Measurements from ENCODE around the gene FLRT1.

FLRT1 gene

DNA sequence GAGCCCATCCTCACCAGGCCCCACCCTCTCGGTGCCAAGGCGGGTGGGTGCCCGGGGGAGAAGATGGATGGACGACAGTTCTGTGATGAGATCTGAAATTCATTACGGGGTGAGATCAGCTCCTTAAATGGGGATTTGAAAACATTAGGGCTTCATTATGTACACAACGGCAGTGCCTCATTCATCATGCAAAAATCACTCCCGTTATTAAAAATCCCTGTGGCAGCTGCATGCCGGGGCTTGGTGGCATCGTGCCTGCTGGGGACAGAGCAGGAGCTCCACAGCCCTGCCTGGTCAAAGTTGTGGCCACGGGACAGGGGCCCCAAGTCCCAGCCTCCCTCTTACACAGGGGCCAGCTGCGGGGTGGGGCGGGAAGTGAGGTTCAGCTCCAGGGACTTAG is 29.3 kb upstream of the FLRT1 start:
- DNase-seq, result no peak

DNA sequence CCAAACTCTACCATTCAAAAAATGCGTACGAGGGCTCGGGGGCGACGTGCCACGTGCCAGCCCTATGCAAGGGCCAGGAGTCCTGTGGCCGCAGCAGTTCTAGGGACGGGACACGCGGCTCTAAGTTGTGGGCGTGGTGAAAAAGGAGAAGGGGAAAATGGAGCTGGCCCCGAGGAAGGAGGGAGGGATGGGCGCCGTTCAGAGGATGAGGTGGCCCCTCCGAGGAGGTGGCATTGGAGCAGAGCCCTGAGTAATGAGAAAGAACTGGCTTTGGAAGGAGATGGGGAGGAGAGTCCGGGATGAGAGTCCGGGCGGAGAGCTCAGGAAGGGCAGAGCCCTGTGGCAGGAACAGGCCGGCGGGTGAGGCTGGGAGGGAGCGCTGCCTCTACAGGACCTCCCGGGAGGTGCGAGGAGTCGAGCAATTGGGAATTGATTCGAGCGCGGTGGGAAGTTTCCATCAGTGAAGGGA is 28.5 kb upstream of the FLRT1 start:
- no peak for DNase-seq

- no peak for DNase-seq
These were observed 28.0 kb upstream of the FLRT1 start for GRCh38 chr11:64007629-64008282.

- DNase-seq, result no peak
These were observed 27.3 kb upstream of the FLRT1 start for GRCh38 chr11:64008283-64008913.

DNA sequence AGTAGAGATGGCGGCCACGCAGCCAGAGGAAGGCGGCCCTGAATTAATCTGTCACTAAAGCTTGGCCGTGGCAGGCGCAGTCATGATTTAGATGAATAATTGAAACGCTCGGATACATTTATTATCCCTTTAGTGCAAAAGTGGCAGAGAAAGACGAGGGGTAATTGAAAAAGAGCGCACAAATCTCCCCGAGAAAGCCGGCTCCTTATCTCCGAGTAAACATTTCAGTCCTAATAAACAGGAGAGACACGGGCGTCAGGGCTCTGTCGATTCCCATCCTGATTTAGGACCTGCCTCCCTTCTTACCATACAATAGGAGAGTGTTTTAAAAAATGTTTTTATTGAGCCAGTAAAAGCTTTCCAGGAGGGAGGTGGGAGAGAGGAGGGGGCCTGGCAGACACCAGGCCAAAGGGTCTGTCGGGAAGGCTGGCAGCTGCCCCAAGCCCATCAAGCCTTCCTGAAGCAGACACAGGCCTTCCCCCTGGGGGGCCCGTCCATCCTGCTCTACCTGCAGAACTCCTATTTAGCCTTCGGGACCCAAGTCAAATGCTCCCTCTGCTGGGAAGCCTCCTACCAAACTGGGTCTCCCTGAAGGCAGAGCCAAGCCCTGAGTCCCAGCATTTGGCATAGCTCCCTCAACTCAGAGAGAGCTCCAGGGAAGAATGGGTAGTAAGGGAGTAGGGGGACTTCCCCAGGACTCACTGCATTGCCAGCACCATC is 26.7 kb upstream of the FLRT1 start:
- no peak for DNase-seq

DNA sequence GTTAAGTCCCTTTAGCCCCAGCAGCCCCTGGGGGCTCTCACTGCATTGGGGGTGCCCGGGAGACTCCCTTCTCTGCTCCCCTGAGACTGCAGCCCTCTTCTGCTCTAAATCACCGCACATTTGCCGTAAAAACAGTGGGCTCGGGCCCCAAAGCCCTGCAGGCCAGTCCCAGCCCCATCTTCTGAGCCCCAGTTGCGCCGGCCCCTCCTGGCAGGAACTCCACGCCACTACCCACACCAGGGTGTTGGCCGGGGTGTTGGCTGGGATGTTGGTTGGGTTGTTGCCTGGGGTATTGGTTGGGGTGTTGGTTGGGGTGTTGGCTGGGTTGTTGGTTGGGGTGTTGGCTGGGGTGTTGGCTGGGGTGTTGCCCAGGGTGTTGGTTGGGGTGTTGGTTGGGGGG is 26.0 kb upstream of the FLRT1 start:
- DNase-seq, result no peak

- DNase-seq, result no peak
These were observed 24.9 kb upstream of the FLRT1 start for GRCh38 chr11:64010783-64011182.

DNA sequence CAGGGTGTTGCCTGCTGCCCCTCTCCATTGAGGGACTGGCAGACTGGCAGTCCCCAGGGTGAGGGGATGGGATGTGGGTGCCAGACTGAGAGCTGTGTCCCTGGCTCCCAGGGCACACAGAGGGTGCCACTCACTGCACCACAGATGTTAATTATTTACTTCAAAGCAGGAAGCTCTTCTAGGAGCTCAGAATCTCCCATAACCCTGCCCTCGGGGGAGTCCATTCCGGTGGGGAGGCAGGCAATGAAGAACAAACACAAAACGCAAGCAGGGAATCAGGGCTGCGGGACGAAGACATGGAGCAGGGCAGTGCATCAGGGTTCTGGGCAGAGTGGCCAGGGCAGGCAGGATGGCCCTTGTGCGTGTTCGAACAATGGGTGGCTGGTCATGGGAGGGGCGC is 24.4 kb upstream of the FLRT1 start:
- no peak for DNase-seq

DNA sequence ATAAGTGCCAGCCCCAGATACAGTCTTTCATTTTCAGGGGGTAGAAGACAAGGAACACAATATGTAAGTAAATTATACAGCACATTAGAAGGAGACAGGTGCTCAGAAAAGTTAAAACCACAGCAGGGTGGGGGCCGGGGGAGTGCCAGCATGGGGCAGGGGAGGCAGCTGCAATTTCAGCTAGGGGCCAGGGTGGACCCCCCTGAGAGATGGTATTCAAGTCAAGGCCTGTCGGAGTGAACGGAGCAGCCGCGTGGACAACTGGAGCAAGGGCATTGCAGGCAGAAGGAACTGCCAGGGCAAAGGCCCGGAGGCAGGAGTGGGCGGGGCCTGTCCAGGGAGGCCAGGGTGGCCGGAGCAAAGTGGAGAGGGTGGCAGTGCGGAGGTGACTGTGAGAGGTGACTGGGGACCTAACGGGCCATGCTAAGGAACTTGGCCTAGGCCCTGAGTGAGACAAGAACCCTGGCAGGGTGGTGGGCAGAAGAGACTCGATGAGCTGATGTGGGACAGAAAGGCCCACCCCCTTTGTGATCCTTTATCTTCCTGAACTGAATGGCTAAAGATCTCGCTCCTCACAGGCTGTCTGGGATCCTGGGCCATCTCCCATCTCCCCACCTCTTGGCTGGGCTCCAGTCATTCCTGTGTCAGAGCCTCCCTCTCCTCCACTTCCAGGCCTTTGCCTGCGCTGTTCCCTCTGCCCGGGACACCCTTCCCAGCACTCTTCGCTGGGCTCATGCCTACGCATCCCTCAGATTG is 22.4 kb upstream of the FLRT1 start:
- DNase-seq, result no peak

- no peak for DNase-seq
These were observed 21.4 kb upstream of the FLRT1 start for GRCh38 chr11:64014356-64014755.

DNA sequence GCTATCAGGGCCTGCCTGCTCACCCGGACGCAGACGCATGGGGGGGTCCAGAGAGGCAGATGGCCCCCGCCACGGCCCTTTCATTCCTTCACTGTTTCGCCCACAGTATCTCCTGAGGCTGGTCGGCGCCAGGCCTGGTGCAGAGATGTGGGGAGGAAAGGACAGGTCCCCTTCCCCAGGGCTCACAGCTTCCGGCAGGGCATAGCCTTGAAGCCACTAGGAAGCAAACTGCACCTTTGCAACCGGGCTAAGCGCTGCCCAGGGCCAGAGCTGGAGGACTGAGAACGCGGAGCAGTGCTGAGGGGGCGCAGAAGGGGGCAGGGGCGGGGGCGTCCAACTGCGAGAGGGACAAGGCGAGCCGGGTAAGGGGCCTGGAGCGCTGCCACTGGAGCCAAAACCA is 20.2 kb upstream of the FLRT1 start:
- no peak for DNase-seq

DNA sequence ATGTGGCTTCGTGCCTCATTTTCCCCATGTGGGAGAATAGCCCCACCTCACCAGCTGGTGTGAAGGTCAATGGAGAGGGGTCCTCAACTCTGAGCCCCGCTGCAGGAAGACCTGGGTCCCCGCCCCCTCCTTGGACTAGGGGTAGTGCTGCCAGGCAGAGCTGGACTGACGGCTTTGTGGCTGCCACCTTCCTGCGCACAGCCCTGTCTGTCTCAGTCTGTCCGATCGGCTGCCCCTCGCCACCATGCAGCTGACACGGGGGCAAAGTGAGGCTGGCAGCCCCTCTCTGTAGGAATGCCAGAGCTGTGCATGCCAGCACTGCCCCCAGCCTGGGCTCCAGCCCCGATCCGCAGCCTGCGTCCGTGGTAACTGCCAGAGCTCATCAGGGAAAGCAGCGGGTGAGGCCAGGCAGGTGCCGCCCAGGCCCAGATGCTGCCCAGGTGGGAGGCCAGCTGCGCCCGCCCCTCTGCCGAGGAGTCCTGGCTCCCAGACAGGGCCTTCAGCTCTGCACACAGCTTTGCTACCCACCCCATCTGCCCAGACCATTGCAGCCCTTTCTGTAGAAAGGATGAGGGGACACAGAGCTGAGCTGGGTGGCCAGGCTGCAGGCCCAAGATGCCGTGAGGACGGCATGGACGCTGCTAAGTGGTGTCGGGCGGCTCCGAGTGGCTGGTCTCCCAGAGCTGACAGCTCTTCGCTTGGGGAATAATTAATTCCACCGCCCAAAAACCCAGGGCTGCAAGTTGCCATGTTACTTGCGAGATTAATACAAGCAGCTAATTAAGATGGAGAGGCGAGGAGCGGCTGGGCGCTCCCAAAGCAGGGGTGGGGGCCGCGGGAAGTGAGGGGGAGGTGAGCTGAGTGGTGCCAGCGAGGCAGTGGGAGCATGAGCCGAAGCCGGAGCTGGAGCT is 19.5 kb upstream of the FLRT1 start:
- DNase-seq, result no peak

- no peak for DNase-seq
These were observed 17.8 kb upstream of the FLRT1 start for GRCh38 chr11:64017945-64018224.

DNA sequence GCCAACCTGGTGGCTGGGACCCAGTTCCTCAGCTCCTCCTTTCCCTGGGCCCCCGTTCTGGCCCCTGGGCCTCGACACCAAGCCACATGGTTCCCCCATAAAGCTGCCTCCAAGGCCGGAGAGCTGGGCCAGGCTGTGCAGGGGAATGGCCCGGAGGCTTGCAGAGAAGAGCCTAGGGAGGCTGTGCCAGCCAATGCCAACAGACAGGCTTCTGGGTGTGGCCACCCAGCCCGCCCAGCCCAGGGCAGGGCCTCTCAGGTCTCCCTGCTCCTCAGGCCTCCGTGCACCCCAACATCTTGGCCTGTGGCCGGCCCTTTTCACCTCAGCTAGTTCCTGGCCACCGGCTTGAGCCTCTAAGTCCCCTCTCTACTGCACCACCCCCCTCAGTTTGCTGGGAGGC is 17.4 kb upstream of the FLRT1 start:
- DNase-seq, result no peak

DNA sequence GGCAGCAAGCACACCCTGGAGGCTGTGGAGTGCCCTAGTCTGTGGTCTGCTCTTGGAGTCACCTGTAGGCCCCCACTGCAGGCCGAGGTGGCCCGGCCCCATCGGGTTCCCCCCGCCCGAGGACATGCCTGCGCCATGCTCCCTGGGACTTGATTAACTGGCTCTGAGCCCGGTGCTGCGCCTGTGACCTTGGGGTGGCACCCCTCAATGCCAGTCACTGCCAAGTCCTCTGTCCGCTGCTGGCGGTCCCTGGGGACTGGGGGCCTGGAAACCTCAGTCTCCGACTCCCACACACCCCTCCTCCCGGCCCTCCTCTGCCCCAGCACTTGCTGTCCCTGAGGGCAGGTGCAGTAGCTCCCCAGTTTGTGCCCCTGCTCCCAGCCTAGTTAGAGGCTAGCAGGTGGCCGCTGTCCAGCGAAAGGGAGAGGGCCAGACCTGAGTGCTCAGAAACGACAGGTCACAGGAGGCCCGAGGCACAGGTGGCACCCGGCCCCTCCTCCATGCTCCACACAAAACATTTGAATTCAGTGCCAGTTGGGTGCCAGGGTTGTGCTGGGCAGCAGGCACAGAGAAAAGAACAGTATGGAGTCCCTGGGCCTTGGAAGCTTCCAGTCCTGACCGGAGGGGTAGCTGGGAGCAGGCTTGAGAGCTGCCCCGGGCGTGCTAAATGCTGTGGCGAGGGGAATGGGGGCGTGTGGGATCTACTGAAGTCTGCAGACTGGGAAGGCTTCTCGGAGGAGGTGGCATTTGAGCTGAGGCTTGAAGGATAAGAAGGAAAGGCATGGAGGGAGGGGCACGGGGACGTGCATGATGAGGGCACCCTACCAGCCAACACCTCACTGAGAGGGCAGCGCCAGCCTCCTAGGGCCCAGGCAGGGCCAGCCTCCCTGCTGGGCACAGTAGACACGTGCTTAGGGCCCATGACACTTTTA is 16.4 kb upstream of the FLRT1 start:
- no peak for DNase-seq

DNA sequence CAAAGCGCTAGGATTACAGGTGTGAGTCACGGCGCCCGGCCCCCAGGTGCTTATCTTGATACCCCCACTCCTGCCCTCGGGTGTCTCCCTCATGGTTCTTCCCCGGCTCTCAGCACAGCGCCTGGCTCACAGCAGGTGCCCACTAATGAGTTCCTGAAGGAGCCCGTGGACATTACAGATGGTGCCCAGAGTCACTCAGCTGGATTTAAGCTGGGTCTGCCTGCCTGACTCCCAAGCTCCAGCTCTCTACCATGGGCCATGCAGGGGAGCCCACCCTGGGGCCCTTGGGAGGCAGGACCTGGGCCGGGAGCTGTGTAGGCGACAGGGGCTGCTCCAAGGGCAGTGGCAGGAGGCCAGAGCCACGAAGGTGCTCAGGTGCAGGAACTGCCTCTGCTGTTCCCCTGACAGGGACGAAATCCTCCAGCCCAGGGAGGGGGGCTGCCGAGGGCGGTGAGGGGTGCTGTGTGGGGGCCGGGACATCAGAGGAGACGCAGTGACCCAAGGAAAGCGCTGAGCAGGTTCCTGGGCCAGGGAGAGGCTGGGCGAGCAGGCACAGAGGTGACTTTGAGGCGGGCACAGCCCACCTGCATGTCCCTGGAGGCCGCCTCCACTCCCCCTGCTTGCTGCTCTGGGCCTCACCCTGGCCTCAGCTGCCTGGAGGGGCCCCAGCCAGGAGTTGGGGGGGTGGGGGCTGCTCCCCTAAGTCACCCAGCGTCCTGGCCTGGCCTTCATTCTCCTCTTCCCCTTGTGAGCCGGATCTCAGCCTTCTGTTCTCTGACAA is 14.6 kb upstream of the FLRT1 start:
- no peak for DNase-seq

DNA sequence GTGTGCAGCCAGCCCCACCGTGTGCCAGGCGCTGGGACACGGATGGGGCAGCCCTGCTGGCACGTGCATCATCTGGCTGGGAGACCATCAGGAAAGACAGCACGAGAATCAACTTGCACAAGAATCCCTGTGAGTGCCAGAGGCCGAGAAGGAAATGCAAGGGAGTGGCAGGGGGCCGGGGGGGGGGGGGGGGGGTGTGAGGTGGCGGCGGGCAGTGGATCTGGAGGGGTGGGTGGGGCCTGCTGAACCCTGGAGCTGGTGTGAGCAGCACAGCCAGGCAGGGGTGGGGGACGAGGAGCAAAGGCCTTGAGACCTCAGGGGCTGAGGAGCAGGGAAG is 14.0 kb upstream of the FLRT1 start:
- no peak for DNase-seq

DNA sequence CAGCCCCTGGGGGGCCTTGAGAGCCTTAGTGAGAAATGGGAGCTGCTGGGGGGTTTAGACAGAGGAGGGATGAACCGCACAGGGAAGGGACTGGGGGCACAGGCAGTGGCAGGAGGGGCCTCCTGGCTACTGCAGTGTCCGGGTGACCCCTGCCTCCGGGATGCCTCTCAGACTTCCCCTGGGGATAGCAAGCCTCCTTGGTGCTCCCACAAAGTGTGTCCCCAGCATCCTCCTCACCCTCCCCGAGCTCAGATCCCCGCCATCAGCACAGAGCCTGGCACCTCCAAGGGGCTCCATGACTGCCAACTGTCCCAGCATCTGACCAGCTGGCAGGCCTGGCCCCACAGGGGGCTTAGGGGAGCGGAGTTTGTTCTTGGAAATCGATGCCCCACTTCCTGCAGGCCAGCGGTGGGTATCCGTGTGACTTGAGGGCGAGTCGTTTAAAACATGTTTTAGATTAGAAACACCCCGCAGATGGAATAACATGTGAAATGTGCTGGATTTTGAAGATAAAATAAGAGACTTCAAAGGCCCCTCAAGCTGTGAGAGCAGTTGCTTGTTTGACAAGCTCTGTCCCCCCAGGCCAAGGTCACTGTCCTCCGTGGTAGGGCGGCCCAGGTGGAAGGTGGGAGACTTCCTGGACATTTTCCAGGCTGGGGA is 13.5 kb upstream of the FLRT1 start:
- no peak for DNase-seq

GRCh38 chr11:64023712-64024710 is 11.7 kb upstream of the FLRT1 start:
- no peak for DNase-seq

Data from T-helper 9 cell (primary cell).